Stomach (tissue), 9 donors: ENCODE data around the gene TP63. TPM values are rescaled to one million over a fixed set of nuclear protein-coding genes. Genes with fewer than 3 reads are reported as not detected.

ENCODE experiments used
- DNase-seq, 2 donors: peaks; one replicate each; pipeline versions ENCODE4 v3.0.0 to v3.0.0-alpha.2; 2013 to 2019
- H3K27ac ChIP-seq, 5 donors: fragments of 200-600 bp in 4 of 5; sonication (generic) in 4 of 5; one replicate each; pipeline ENCODE4 v1.5.1; 2013 to 2019; ENCODE audit warnings: mild to moderate bottlenecking in 1 of 5, moderate library complexity in 1 of 5
- H3K27me3 ChIP-seq, 3 donors: fragments of 200-600 bp; sonication (generic); one replicate each; pipeline ENCODE4 v1.5.1; 2017 to 2019; ENCODE audit warnings: mixed run types in 1 of 3
- H3K36me3 ChIP-seq, 4 donors: fragments of 200-600 bp; sonication (generic); 1 replicate in 3 of 4; 2 replicates in 1 of 4; pipeline ENCODE4 v1.5.1; 2016 to 2019
- H3K4me1 ChIP-seq, 4 donors: fragments of 200-600 bp; sonication (generic); one replicate each; pipeline ENCODE4 v1.5.1; 2016 to 2019
- H3K4me3 ChIP-seq, 4 donors: fragments of 200-600 bp; sonication (generic) in 3 of 4; one replicate each; pipeline ENCODE4 v1.5.1; 2016 to 2019; ENCODE audit warnings: mild to moderate bottlenecking in 1 of 4
- H3K9me3 ChIP-seq, 4 donors: fragments of 200-600 bp; sonication (generic); one replicate each; pipeline ENCODE4 v1.5.1; 2016 to 2019
- CTCF ChIP-seq, 7 experiments: fragments of 450-650 bp in 4 of 7; fragments of 200-600 bp in 3 of 7; sonication (generic) in 3 of 7; IDR thresholded peaks; one replicate each; pipeline ENCODE4 v1.5.1; 2016 to 2019; ENCODE audit warnings: antibody characterized with exemption in 7 of 7, control low read depth in 2 of 7, mild to moderate bottlenecking in 1 of 7
- EP300 ChIP-seq: sonication (generic); formaldehyde crosslinking; IDR thresholded peaks from one replicate; pipeline ENCODE4 v1.6.1; 2017; ENCODE audit warnings: antibody characterized with exemption
- POLR2A ChIP-seq, 4 donors: fragments of 450-650 bp; IDR thresholded peaks; one replicate each; pipeline ENCODE4 v1.6.1; 2016; ENCODE audit warnings: antibody characterized with exemption in 4 of 4, control low read depth in 2 of 4, mild to moderate bottlenecking in 1 of 4, moderate library complexity in 1 of 4
- POLR2AphosphoS5 ChIP-seq, 3 donors: sonication (generic); formaldehyde crosslinking; IDR thresholded peaks; one replicate each; pipeline ENCODE4 v1.6.1; 2016; ENCODE audit warnings: antibody characterized with exemption in 3 of 3
- WGBS, 5 donors: extraction: QIAGEN DNeasy Blood & Tissue Kit in 3 of 5; methylation state at CpG; one replicate each; pipeline versions ENCODE4 v1.1.5 to v1.1.7; 2013 to 2018; 5-methylcytosine and 5-hydroxymethylcytosine counted together
- intact Hi-C: fragments of 100-400 bp; cut with DNase I; formaldehyde crosslinking; loops from one replicate; pipeline ENCODE4 v1.15.1; 2023; ENCODE audit warnings: low total_unique reads
- polyA plus RNA-seq, 3 donors: library from polyadenylated mRNA; stranded (reverse); fragments of 200-250 nt; gene quantifications; one replicate each; pipeline ENCODE4 v1.2.3, GENCODE V29; 2013
- total RNA-seq, 5 donors: library from RNA; depleted of rRNA; stranded (reverse); fragments of >200 nt; gene quantifications; one replicate each; pipeline versions ENCODE4 v1.1.0 to v1.2.3, GENCODE V29; 2014 to 2016
- donor health status: healthy with polysubstance abuse.
- donor health status: Bipolar disorder and iron deficiency.
- donor health status: healthy.

TP63 gene
- total and polyA plus RNA-seq, 8 donors = 0.15 to 25.6 (median 0.55) TPM; not detected in 5

- intact Hi-C loops = no loop called here
- H3K27me3 ChIP-seq = no peaks in the 10 kb centered on the region
- 46 to 54% (median 51%) methylated on average over 2 of the region's 2 CpGs for WGBS, 5 donors
- DNase-seq = peak in 1 of 2 donors; percentile 28
- peaks cover 0 to 14% (median 3%) of the 10 kb centered on the region in 4 donors for H3K4me1 ChIP-seq
- H3K9me3 ChIP-seq = no peaks in the 10 kb centered on the region
- no peak overlapping the region for H3K27ac ChIP-seq
- no peaks in the 10 kb centered on the region for H3K36me3 ChIP-seq
- TF ChIP-seq POLR2A (IDR thresholded peaks at IDR 0.05) = no peak
- no peak for TF ChIP-seq POLR2AphosphoS5 (IDR thresholded peaks at IDR 0.05)
- no peak for TF ChIP-seq CTCF (IDR thresholded peaks at IDR 0.05)
- TF ChIP-seq EP300 = no peak
- no peak overlapping the region for H3K4me3 ChIP-seq
Observed at GRCh38 chr3:189712906-189713483, 81.8 kb downstream of the TP63 start.

GRCh38 chr3:189714991-189715961 is 84.1 kb downstream of the TP63 start:
- H3K4me1 ChIP-seq = peaks cover 0 to 14% (median 3%) of the 10 kb centered on the region in 4 donors
- H3K9me3 ChIP-seq = no peaks in the 10 kb centered on the region
- no peak overlapping the region for H3K27ac ChIP-seq
- intact Hi-C loops = no loop called here
- peak in 1 of 2 donors; percentile 18 for DNase-seq
- H3K4me3 ChIP-seq = no peak overlapping the region
- TF ChIP-seq POLR2AphosphoS5 (IDR thresholded peaks at IDR 0.05) = no peak
- TF ChIP-seq POLR2A (IDR thresholded peaks at IDR 0.05) = no peak
- TF ChIP-seq EP300 = no peak
- no peak for TF ChIP-seq CTCF (IDR thresholded peaks at IDR 0.05)
- no peaks in the 10 kb centered on the region for H3K36me3 ChIP-seq
- H3K27me3 ChIP-seq = no peaks in the 10 kb centered on the region
- WGBS, 5 donors = 39 to 61% (median 52%) methylated on average over 5 of the region's 5 CpGs

GRCh38 chr3:189718215-189718614 is 87.0 kb downstream of the TP63 start:
- H3K36me3 ChIP-seq = no peaks in the 10 kb centered on the region

More at GRCh38 chr3:189718215-189718614, 87.0 kb downstream of the TP63 start:
- no peaks in the 10 kb centered on the region for H3K27me3 ChIP-seq
- WGBS, 5 donors = 60 to 78% (median 72%) methylated on average over 4 of the region's 4 CpGs
- no peak overlapping the region for H3K4me3 ChIP-seq
- intact Hi-C loops = no loop called here
- TF ChIP-seq POLR2A (IDR thresholded peaks at IDR 0.05) (no peak), POLR2AphosphoS5 (IDR thresholded peaks at IDR 0.05) (no peak), CTCF (IDR thresholded peaks at IDR 0.05) (no peak), EP300 (no peak)
- no peaks in the 10 kb centered on the region for H3K9me3 ChIP-seq
- no peak for DNase-seq
- peaks cover 0 to under 1% (median 0%) of the 10 kb centered on the region in 4 donors for H3K4me1 ChIP-seq
- no peak overlapping the region for H3K27ac ChIP-seq
